Measurements from ENCODE around the gene LEFTY1.
"Not testable (repeated sequence)": the region's sequence is repeated elsewhere in the genome, so short reads cannot be mapped to it uniquely, and the experiment has no call there.

The LEFTY1 gene, protein sequence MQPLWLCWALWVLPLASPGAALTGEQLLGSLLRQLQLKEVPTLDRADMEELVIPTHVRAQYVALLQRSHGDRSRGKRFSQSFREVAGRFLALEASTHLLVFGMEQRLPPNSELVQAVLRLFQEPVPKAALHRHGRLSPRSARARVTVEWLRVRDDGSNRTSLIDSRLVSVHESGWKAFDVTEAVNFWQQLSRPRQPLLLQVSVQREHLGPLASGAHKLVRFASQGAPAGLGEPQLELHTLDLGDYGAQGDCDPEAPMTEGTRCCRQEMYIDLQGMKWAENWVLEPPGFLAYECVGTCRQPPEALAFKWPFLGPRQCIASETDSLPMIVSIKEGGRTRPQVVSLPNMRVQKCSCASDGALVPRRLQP

DNA sequence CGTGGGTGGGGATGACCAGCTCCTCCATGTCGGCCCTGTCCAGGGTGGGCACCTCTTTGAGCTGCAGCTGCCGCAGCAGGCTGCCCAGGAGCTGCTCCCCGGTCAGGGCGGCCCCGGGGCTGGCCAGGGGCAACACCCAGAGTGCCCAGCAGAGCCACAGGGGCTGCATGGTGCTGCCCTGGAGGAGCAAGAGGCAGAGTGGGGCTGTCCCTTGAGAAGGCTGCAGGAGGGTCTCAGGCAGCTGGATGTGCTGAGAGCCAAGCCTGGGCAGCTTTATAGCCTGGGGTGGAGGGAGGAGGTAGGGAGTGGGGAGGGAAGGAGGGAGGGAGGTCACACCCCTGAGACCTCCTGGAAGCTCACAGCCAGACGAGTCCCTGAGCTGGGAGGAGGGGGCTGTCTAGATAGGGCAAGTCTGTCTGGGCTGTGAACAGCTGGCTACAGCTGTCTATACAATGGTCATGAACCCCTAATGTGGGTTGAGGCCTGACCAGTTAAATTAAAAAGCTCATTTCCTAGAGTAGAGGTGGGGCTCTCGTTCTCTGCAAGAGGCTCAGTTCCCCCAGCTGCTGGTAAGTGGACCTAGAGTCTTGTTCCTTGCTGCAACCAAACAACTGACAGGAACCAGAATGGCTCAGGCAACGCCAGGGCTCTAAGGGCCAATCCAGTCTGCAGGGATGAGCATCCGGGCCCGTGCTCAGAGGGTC is at the start of gene LEFTY1:
Gene LEFTY1, minus strand, starts transcription at position 249 of the 704 bp plus-strand sequence. Its CDS starts 80 bp downstream, at position 169.
- no peak for DNase-seq

GRCh38 chr1:225937048-225937968 is 48.4 kb upstream of the LEFTY1 start:
- DNase-seq, result no peak

DNA sequence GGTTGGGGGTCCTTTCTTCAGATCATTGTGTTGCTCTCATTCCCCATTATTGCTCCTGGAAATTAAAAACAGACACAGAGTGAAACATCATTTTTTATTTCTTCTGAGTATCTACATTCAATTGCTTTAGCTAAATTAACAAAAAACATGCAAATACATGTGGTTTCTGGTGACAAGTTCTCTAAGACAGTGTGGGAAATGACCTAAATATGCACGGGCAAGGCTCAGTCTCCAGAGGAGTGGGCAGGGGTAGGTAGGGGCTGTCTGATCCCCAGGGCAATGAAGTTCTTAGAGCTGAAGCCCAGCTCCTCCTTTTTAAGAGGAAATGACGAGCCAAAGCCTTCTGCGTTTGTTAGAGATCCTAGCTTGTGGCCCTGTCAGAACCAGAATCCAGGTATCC is 47.6 kb upstream of the LEFTY1 start:
- DNase-seq, result no peak

DNA sequence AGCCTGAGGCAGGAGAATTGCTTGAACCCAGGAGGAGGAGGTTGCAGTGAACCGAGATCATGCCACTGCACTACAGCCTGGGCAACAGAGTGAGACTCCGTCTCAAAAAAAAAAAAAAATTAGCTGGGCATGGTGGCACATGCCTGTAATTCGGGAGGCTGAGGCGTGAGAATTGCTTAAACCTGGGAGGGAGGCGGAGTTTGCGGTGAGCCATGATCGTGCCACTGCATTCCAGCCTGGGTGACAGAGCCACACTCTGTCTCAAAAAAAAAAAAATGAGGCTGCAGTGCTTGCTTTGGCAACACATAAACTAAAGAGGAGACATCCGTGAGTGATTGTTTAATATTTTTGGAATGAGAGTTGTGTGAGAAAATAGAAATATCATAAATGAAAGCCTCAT is 47.1 kb upstream of the LEFTY1 start:
- DNase-seq, result not testable (repeated sequence)

DNA sequence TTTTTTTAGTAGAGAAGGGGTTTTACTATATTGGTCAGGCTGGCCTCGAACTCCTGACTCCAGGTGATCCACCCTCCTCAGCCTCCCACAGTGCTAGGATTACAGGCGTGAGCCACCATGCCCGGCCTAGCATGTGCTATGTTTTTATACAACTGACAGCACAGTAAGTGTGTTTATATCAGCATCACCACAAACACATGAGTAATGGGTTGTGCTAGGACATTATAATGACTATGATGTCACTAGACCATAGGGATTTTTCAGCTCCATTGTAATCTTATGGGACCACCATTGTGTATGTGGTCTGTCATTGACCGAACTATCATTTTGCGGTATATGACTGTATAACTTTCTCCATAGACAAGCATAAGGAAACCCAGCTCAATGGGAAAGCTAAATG is 45.8 kb upstream of the LEFTY1 start:
- DNase-seq, result no peak

- no peak for DNase-seq
Measured at GRCh38 chr1:225933072-225933471, 44.1 kb upstream of the LEFTY1 start.

DNA sequence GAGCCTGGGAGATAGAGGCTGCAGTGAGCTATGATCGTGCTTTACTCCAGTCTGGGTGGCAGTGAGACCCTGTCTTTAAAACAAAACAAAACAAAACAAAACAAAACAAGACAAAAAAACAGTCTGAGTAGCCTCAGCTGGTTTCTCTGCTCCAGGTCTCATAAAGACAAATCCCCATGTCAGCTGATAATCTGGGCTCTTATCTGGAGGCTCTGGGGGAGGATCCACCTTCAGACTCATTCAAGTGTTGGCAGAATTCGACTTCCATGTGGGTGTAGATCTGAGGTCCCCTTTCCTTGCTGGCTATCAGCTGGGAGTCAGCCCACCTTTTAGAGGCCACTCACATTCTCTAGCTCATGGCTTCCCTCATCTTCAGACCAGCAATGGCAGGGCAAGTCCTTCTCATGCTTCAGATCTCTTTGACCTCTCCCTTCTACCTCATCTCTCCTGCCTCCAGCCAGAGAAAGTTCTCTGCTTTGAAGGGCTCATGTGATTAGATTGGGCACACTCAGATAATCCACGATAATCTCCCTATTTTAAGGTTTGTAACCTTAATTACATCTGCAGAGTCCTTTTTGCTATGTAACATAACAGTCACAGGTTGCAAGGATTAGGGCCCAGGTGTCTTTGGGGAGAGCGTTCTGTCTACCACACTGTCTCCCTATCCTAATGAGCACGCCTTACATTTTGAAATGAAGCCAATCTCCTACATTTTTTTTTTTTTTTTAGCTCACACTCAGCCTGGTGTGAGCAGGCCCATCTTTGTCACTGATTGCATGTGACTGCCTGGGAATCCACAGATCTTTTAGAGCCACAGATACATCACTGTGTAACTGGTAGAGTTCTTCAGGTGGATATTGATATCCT is 42.6 kb upstream of the LEFTY1 start:
- no peak for DNase-seq

DNA sequence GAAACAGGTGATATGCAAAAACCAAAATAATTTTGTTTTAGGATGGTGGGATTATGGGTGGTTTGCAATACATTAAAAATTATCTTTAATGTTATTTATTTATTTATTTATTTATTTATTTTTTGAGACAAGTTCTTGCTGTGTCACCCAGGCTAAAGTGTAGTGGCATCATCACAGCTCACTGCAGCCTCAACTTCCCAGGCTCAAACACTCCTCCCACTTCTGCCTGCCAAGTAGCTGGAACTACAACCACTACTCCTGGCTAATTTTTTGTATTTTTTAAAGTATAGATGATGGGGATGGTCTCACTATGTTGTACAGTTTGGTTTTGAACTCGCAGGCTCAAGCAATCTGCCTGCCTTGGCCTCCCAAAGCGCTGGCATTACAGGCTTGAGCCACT is 41.6 kb upstream of the LEFTY1 start:
- DNase-seq, result no peak

- not testable (repeated sequence) for DNase-seq
Measured at GRCh38 chr1:225929462-225929861, 40.5 kb upstream of the LEFTY1 start.

GRCh38 chr1:225928186-225929175 is 39.5 kb upstream of the LEFTY1 start:
- DNase-seq, result no peak

GRCh38 chr1:225926551-225927113 is 37.7 kb upstream of the LEFTY1 start:
- peak; percentile 20 for DNase-seq

DNA sequence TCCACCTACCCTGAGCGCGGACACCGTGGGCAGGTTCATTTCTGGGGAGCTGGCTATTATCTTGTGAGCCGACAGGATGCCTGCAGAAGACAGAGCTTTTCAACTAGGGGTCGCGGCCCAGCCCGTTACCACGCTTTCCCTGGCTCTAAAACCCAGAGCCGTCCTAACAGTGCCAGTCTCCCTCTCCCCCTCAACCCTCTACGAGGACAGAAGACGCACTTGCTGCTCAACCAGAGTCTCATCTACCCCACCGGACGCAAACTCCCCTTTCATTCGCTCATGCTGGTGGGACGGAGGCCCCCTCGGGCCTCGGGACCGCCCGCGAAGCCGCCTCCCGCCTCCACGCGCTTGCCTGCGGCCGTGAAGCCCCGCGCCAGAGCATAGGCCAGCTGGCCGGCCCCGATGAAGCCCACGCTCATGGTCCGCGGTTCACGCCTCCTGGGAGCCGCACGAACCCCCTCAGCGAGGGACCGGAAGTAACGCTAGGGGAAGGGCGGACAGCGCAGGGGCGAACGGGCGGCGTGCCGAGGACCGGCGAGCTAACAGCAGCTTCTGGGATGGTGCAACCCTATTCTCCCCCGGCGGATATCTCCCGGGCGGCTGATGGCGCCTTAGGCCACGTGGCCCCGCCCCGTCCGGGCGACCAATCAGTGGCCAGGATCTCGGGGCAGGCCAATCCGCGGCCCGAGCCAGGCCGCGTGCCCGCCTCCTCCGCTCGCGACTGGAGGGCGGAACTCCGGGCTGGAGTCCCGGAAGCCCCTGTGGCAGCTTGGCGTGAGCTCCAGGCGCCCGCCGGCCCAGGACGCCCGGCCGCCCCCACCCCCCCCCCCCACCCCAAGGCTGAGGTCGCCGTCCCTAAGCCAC is 35.0 kb upstream of the LEFTY1 start, which contains the start of gene PYCR2:
Gene PYCR2, minus strand, starts transcription at position 559 of the 864 bp plus-strand sequence. Its CDS starts 140 bp downstream, at position 419.
- DNase-seq, result peak; percentile 84

DNA sequence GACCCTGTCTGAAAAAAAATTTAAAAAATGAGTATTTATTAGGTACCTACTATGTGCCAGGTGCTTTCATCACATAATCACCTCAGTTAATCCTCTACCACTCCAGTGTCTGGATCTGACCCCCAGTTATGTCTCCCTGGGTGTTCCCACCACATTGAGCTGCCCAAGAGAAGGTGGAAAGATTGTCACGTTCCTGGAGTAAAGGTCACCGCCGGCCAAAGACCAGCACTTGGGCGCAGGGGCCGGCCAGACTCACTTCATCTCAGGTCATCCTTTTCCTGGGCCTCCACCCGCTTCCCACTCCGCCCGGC is 34.4 kb upstream of the LEFTY1 start:
- DNase-seq, result no peak

DNA sequence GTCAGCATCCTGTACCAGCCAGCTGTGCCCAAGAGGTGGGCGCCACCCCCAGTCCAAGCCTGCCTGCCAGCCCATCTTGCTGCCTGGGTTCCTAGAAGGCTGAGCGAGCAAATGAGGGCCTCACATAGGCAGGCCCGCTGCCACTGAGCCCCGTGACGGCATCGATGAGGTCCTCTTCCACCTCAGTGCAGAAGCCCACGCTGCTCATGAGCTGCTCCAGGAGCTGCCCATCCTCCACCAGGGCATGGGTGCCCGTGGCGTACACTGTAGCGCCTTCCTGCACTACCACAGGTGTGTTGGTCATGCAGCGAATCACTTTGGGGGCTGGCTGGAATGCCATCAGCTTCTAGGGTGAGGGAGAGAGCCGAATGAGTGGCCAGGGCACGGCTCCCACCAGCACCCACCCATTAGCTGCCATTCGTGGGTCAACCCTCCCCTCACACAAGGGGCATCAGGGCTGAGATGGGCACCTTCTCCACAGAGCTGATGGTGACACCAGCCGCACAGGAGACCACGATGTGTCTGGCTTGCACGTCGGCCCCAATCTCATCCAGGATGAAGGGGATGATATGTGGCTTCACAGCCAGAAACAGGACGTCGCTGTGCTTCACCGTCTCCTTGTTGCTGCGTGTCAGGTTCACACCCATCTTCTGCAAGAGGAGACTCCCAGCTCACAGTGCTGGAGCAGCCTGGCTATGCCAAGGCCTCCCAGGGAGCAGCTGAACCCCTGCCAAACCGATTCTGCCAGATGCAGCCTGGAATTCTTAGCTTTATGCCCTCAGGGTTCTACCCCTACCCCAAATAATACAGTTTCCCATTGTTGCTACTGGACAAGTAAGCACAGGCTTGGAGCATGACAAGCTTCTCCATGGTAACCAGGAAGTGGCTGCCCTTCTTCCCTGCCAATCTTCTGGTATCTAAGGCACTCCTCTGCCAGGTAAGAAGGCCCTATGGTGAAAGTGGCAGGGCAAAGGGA is 33.1 kb upstream of the LEFTY1 start:
- no peak for DNase-seq

DNA sequence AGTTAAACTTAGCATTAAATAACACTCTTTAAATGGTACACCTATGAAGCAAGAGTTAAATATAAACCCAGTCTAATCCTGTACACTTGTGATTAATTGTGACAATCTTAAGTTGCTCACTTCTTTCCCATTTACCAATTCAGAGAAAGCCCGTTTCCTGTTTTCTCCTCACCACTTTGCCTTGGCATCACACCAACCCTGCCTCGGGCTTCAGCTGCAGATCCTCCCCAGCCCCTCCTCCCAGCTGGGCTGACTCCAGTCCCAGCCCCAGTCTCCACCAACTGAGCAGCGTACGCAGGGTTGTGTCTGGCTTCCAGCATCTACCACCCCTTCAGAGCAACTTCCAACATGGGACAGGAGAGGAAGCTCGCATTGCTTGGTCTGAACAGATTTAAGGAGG is 31.0 kb upstream of the LEFTY1 start:
- no peak for DNase-seq

DNA sequence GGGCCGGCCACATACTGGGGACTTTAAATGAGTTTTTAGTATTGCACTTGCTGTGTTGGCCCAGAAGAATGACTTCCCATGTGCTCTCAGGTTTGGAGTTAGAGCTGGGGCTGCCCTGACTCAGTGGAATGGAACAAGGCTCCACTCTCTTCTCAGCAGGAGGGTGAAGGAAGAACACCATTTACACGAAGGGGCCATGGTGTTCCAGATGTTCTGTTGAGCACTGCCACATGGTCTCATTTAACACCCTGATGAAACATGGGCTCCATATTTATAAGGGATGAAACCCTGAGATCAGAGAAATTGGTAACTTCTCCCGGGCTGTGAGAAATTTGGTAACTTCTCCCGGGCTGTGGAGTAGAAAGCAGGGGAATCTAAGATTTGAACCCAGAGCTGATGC is 29.3 kb upstream of the LEFTY1 start:
- DNase-seq, result no peak

DNA sequence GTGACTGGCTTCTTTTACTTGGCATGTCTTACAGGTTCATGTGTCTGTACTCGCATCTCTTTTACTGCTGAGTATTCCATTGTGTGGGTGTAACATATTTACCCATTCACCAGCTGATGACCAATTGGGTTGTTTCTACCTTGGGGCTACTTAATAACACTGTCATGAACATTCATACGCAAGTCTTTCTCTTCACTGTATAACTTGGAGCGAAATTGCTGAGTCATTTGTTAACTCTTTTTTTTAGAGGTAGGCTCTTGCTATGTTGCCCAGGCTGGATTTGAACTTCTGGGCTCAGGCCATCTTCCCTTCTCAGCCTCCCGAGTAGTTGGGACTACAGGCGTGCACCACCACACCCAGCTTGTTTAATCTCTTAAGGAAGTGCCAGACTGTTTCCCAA is 28.6 kb upstream of the LEFTY1 start:
- DNase-seq, result no peak

GRCh38 chr1:225917101-225917500 is 28.2 kb upstream of the LEFTY1 start:
- DNase-seq, result no peak
